Hepatocyte (in vitro differentiated cells): ENCODE results near the gene OTOP3.

Experiments used
- EZH2phosphoT487 ChIP-seq: fragments of 200-600 bp; sonication (generic); IDR thresholded peaks from one replicate; pipeline ENCODE4 v1.6.1; 2018; ENCODE audit warnings: antibody characterized with exemption, mild to moderate bottlenecking, low read depth, moderate library complexity; ENCODE audit not compliant: unreplicated experiment, severe bottlenecking
- TF ChIP-seq, protein P1 (sequence below): fragments of 200-600 bp; sonication (generic); IDR thresholded peaks from 2 replicates; pipeline ENCODE4 v1.5.1; 2016; ENCODE audit warnings: antibody characterized with exemption, mild to moderate bottlenecking; ENCODE audit not compliant: poor library complexity

DNA sequence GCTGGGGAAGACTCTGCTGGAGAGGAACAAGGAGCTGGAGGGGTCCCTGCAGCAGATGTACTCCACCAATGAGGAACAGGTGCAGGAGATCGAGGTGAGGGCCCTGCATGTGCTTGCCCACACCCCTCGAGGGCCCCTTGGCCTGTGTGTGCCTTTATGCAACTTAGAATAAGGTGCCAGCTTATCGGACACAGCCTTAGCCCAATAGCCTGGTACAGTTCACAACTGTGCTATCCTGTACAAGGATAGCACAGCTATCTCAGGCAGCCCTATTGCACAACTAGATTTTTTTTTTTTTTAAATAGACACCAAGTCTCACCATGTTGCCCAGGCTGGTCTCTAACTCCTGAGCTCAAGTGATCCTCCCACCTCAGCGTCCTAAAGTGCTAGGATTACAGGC is 63.8 kb downstream of the OTOP3 start:
- TF ChIP-seq, protein P1, sequence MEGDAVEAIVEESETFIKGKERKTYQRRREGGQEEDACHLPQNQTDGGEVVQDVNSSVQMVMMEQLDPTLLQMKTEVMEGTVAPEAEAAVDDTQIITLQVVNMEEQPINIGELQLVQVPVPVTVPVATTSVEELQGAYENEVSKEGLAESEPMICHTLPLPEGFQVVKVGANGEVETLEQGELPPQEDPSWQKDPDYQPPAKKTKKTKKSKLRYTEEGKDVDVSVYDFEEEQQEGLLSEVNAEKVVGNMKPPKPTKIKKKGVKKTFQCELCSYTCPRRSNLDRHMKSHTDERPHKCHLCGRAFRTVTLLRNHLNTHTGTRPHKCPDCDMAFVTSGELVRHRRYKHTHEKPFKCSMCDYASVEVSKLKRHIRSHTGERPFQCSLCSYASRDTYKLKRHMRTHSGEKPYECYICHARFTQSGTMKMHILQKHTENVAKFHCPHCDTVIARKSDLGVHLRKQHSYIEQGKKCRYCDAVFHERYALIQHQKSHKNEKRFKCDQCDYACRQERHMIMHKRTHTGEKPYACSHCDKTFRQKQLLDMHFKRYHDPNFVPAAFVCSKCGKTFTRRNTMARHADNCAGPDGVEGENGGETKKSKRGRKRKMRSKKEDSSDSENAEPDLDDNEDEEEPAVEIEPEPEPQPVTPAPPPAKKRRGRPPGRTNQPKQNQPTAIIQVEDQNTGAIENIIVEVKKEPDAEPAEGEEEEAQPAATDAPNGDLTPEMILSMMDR, result no peak
- TF ChIP-seq EZH2phosphoT487, result no peak
